IgD-negative memory B cell (primary cell): Measurements from ENCODE around the gene ARMC7. TPM values are rescaled to one million over a fixed set of nuclear protein-coding genes. Genes with fewer than 3 reads are reported as not detected.
"Not testable (repeated sequence)": the region's sequence is repeated elsewhere in the genome, so short reads cannot be mapped to it uniquely, and the experiment has no call there.

Experiments used
- H3K27ac Mint-ChIP-seq, 3 donors: one replicate each; pipeline ENCODE4 v1.8.0; 2020 to 2022; ENCODE audit warnings: mild to moderate bottlenecking in 3 of 3, mixed read lengths in 3 of 3, moderate library complexity in 1 of 3
- H3K27me3 Mint-ChIP-seq: one replicate; pipeline ENCODE4 v1.8.0; 2021; ENCODE audit warnings: mixed read lengths
- H3K36me3 Mint-ChIP-seq: one replicate; pipeline ENCODE4 v1.8.0; 2020; ENCODE audit warnings: mild to moderate bottlenecking, mixed read lengths
- H3K4me1 Mint-ChIP-seq, 3 donors: one replicate each; pipeline ENCODE4 v1.8.0; 2020 to 2022; ENCODE audit warnings: mixed read lengths in 3 of 3, mild to moderate bottlenecking in 1 of 3
- H3K4me3 Mint-ChIP-seq, 4 donors: one replicate each; pipeline ENCODE4 v1.8.0; 2020 to 2022; ENCODE audit warnings: mild to moderate bottlenecking in 4 of 4, mixed read lengths in 4 of 4, moderate library complexity in 3 of 4
- H3K9me3 Mint-ChIP-seq, 3 donors: one replicate each; pipeline ENCODE4 v1.8.0; 2020 to 2021; ENCODE audit warnings: mixed read lengths in 3 of 3, mild to moderate bottlenecking in 1 of 3
- polyA plus RNA-seq: library from polyadenylated mRNA; unstranded; fragments of 300-500 nt; fragmentation: Illumina TruSeq; gene quantifications from one replicate; pipeline ENCODE4 v1.2.3, GENCODE V29; 2021

ARMC7 gene
- polyA plus RNA-seq, 1 donor from 2014 or later: 4.5 TPM

GRCh38 chr17:75135946-75136345, 26.2 kb downstream of the ARMC7 start:
- peak overlapping the region in 1 of 4 donors; percentile 79 for H3K4me3 Mint-ChIP-seq
- H3K27me3 Mint-ChIP-seq: no peaks in the 10 kb centered on the region
- peaks cover 5% of the 10 kb centered on the region for H3K36me3 Mint-ChIP-seq
- H3K4me1 Mint-ChIP-seq: peaks cover 17 to 19% (median 19%) of the 10 kb centered on the region in 3 donors
- no peak overlapping the region for H3K27ac Mint-ChIP-seq
- H3K9me3 Mint-ChIP-seq: no peaks in the 10 kb centered on the region

DNA sequence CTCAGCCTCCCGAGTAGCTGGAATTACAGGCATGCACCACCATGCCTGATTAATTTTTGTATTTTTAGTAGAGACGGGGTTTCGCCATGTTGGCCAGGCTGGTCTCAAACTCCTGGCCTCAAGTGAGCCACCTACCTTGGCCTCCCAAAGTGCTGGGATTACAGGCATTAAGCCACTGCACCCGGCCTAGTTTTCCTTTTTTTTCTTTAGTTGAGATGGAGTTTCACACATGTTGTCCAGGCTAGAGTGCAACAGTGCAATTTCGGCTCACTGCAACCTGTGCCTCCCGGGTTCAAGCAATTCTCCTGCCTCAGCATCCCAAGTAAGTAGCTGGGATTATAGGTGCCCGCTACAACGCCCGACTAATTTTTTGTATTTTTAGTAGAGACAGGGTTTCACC, 28.0 kb downstream of the ARMC7 start:
- H3K27me3 Mint-ChIP-seq, H3K4me3 Mint-ChIP-seq, H3K27ac Mint-ChIP-seq, H3K36me3 Mint-ChIP-seq, H3K9me3 Mint-ChIP-seq: not testable (repeated sequence)
- peaks cover 16 to 17% (median 17%) of the 10 kb centered on the region in 3 donors for H3K4me1 Mint-ChIP-seq

DNA sequence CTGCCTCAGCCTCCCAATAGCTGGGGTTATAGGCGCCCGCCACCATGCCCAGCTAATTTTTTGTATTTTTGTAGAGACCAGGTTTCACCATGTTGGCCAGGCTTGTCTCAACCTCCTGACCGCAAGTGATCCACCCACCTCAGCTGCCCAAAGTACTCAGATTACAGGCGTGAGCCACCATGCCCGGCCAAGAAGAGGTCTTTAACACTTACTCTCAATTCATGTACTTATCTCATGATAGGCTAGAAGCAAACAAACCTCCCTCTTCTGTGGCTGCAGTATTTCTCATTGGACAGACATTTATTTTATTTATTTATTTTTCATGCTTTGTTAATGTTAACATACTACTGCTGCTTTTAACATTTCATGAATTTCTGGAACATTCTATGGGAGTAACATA, 28.8 kb downstream of the ARMC7 start:
- Mint-ChIP-seq H3K36me3 (peaks cover 6% of the 10 kb centered on the region), H3K27me3 (no peaks in the 10 kb centered on the region), H3K4me3 (no peak overlapping the region), H3K4me1 (peaks cover 16 to 17% (median 17%) of the 10 kb centered on the region in 3 donors), H3K9me3 (no peaks in the 10 kb centered on the region), H3K27ac (no peak overlapping the region)

DNA sequence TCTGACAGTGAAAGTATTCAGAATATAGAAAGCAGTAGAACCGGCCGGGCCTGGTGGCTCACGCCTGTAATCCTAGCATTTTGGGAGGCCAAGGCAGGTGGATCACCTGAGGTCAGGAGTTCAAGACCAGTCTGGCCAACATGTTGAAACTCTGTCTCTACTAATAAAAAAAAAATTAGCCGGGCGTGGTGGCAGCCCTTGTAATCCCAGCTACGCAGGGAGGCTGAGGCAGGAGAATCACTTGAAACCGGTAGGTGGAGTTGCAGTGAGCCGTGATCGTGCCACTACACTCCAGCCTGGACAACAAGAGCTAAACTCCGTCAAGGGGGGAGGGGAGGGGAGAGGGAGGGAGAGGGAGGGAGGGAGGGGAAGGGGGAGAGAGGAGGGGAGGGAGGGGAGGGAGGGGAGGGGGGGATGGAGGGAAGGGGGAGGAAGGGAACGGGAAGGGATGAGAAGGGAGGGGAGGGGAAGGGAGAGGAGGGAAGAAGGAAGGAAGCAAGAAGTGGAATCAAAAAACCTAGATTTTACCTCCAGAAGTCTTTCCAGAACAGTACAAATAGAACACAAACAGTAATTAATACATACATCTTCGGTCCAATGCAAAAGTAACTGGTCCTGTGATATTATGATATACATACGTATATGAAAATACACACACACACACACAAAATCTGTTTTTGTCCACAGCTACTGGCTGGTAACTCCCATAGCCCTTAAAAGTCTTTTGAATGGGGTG, 32.6 kb downstream of the ARMC7 start:
- H3K36me3 Mint-ChIP-seq: peaks cover 6% of the 10 kb centered on the region
- H3K27ac Mint-ChIP-seq: no peak overlapping the region
- H3K4me1 Mint-ChIP-seq: peaks cover 14 to 22% (median 17%) of the 10 kb centered on the region in 3 donors
- no peaks in the 10 kb centered on the region for H3K27me3 Mint-ChIP-seq
- no peaks in the 10 kb centered on the region for H3K9me3 Mint-ChIP-seq
- H3K4me3 Mint-ChIP-seq: no peak overlapping the region

GRCh38 chr17:75144816-75145512, 35.2 kb downstream of the ARMC7 start:
- Mint-ChIP-seq H3K27me3 (no peaks in the 10 kb centered on the region), H3K36me3 (peaks cover 6% of the 10 kb centered on the region), H3K27ac (peak overlapping the region in 1 of 3 donors; percentile 67), H3K4me3 (no peak overlapping the region), H3K9me3 (no peaks in the 10 kb centered on the region), H3K4me1 (peaks cover 19 to 26% (median 22%) of the 10 kb centered on the region in 3 donors)

- H3K9me3 Mint-ChIP-seq: no peaks in the 10 kb centered on the region
- H3K36me3 Mint-ChIP-seq: peaks cover 1% of the 10 kb centered on the region
- H3K4me1 Mint-ChIP-seq: peaks cover 6 to 16% (median 11%) of the 10 kb centered on the region in 3 donors
- H3K27me3 Mint-ChIP-seq: no peaks in the 10 kb centered on the region
- no peak overlapping the region for H3K4me3 Mint-ChIP-seq
- H3K27ac Mint-ChIP-seq: no peak overlapping the region
These were observed 36.8 kb downstream of the ARMC7 start for GRCh38 chr17:75146592-75146991.

DNA sequence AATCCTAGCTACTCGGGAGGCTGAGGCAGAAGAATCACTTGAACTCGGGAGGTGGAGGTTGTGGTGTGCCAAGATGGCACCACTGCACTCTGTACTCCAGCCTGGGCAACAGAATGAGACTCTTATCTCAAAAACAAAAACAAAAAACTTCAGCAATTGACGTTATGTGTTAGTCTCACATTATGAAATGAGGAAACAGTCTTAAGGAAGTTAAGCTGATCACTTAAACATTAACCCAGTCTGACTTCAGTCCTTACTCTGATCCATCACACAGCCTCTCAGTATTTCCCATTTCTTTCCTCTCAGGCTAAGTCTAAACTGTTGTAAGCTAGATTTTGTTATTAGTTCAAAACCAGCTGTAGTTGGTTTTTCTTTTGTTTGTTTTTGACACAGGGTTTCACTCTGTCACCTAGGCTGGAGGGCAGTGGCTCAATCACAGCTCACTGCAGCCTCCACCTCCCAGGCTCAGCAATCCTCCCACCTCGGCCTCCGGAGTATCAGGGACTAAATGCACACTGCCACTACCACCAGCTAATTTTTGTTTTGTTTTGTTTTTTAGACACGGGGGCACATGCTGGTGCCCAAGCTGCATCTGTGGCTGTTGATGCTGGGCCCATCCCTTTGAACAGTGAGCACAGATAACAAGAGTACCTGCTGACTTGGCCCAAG, 38.2 kb downstream of the ARMC7 start:
- Mint-ChIP-seq H3K27me3 (no peaks in the 10 kb centered on the region), H3K4me3 (peak overlapping the region in 2 of 4 donors; percentile 5 to 49), H3K9me3 (no peaks in the 10 kb centered on the region), H3K36me3 (peaks cover 1% of the 10 kb centered on the region), H3K4me1 (peaks cover 19 to 27% (median 23%) of the 10 kb centered on the region in 3 donors), H3K27ac (peak overlapping the region in 1 of 3 donors; percentile 40)

DNA sequence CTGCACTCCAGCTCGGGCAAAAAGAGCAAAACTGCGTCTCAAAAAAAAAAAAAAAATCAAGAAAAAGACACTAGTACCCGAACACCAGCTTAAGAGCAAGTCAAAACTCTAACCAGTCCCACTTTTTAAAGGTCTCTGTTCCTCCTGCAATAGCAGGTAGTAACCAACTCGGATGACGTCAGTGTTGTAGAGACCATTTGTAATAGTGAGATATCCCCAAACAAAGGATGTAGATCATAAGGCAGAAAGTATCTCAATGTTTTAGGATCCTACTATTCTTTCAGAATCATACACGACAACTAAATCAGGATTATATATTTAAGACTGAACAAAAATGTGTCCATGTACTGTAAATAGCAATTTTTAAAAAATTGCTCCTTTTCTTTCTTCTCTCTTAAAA, 42.2 kb downstream of the ARMC7 start:
- H3K27me3 Mint-ChIP-seq: no peaks in the 10 kb centered on the region
- peak overlapping the region; percentile 73 to 98 (median 94) for H3K4me3 Mint-ChIP-seq
- peaks cover 25 to 35% (median 27%) of the 10 kb centered on the region in 3 donors for H3K4me1 Mint-ChIP-seq
- H3K9me3 Mint-ChIP-seq: no peaks in the 10 kb centered on the region
- H3K27ac Mint-ChIP-seq: peak overlapping the region in 2 of 3 donors; percentile 54 to 79
- peaks cover 1% of the 10 kb centered on the region for H3K36me3 Mint-ChIP-seq

DNA sequence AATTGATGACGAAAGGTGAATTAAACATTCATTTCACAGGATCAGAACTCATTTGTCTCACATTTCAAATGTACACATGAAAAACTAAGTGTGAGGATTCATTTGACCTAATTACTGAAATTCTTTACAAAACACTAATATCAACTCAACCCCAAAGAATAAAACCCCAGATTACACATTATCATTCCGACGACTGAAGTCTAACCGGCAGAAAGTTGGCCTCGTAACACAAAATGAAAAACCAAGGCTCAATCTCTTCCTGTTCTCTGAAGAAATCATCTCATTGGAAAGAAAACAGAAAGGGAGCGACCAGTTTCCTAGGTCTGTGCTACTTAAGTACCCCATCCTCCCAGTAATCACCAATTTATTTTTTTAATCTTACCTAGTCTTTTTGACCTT, 42.8 kb downstream of the ARMC7 start:
- Mint-ChIP-seq H3K27ac (peak overlapping the region; percentile 11 to 79 (median 54)), H3K27me3 (no peaks in the 10 kb centered on the region), H3K4me3 (peak overlapping the region; percentile 73 to 98 (median 94)), H3K4me1 (peaks cover 26 to 30% (median 27%) of the 10 kb centered on the region in 3 donors), H3K9me3 (no peaks in the 10 kb centered on the region), H3K36me3 (peaks cover 1% of the 10 kb centered on the region)

- H3K9me3 Mint-ChIP-seq: no peaks in the 10 kb centered on the region
- peaks cover 26 to 30% (median 27%) of the 10 kb centered on the region in 3 donors for H3K4me1 Mint-ChIP-seq
- H3K36me3 Mint-ChIP-seq: peaks cover 1% of the 10 kb centered on the region
- no peaks in the 10 kb centered on the region for H3K27me3 Mint-ChIP-seq
- peak overlapping the region; percentile 46 to 90 (median 79) for H3K27ac Mint-ChIP-seq
- H3K4me3 Mint-ChIP-seq: peak overlapping the region; percentile 73 to 98 (median 94)
These were observed 43.4 kb downstream of the ARMC7 start for GRCh38 chr17:75152922-75153779.

GRCh38 chr17:75153780-75154194, 44.0 kb downstream of the ARMC7 start:
- Mint-ChIP-seq H3K4me3 (peak overlapping the region; percentile 73 to 98 (median 94)), H3K36me3 (no peaks in the 10 kb centered on the region), H3K27me3 (no peaks in the 10 kb centered on the region), H3K4me1 (peaks cover 23 to 28% (median 24%) of the 10 kb centered on the region in 3 donors), H3K27ac (peak overlapping the region; percentile 46 to 90 (median 79)), H3K9me3 (no peaks in the 10 kb centered on the region)

DNA sequence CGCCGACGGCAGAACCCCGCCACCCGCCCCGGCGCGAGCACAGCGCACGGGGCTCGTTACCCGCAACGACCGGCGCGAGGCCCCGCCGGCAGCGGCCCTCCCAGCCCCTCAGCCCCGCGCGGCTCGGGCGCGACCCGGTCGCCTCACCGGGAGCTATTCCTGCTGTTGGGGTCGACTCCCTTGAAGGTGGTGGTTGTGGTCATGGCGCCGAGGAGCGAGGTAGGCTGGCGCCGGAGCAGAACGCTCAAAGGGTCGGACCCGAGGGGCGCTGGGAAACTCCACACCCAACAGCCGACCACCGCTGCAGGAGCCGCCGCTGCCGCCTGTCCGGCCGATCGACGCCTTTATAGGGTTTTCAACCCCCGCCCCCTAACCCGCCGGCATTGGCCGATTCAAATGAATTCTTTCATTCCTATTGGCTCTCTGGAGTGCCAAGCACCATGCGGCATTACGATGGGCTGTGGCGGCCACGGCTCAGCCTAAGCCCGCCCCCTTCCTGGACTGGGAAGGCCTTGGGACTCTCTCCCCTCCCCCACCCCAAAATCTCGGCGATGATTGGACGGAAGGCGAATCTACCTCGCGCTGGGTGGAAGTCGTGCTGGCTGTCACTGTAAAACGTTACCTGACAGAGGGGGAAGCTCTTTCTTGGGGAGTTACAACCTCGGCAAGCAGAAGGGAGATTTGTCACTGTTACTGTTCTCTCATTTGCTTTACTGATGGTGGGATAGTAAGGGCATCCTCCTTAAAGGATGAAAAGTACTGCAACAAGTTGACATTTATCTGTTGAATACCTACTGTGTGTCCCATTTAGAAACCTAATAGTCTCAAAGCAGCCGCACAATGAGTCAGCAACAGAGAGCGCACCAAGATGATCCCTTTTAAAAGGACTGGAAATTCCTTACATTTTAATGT, 44.7 kb downstream of the ARMC7 start, which contains the start of gene JPT1:
Gene JPT1 (minus strand): TSS at position 318 of the 912 bp plus-strand sequence. CDS start 115 bp downstream, at position 203.
- Mint-ChIP-seq H3K36me3 (no peaks in the 10 kb centered on the region), H3K9me3 (no peaks in the 10 kb centered on the region), H3K4me3 (peak within 1 kb of the TSS; percentile 73 to 98 (median 94)), H3K27me3 (no peaks in the 10 kb centered on the region), H3K27ac (peak within 1 kb of the TSS; percentile 80 to 94 (median 90)), H3K4me1 (peaks cover 22 to 28% (median 24%) of the 10 kb centered on the region in 3 donors)

- Mint-ChIP-seq H3K9me3 (no peaks in the 10 kb centered on the region), H3K4me3 (peak overlapping the region in 1 of 4 donors; percentile 32), H3K27ac (peak overlapping the region in 1 of 3 donors; percentile 80), H3K4me1 (peaks cover 20 to 24% (median 22%) of the 10 kb centered on the region in 3 donors), H3K36me3 (no peaks in the 10 kb centered on the region), H3K27me3 (no peaks in the 10 kb centered on the region)
These were observed 45.4 kb downstream of the ARMC7 start for GRCh38 chr17:75155191-75155601.
